H9 (cell line): ENCODE data around the gene TSTD2. TPM values are rescaled to one million over a fixed set of nuclear protein-coding genes. Genes with fewer than 3 reads are reported as not detected.

Source experiments
- DNase-seq: peaks from one replicate; pipeline ENCODE4 v3.0.0-alpha.2; 2017
- H2AFZ ChIP-seq: one replicate; pipeline ENCODE4 v1.6.1; 2013; ENCODE audit warnings: mild to moderate bottlenecking, low read length, control low read depth, moderate library complexity
- H2AK5ac ChIP-seq: 2 replicates; pipeline ENCODE4 v1.6.1; 2013; ENCODE audit warnings: low read length, control low read depth, mixed read lengths; ENCODE audit not compliant: insufficient read length
- H2BK120ac ChIP-seq: one replicate; pipeline ENCODE4 v1.6.1; 2013; ENCODE audit warnings: low read depth, mild to moderate bottlenecking, low read length, control low read depth, inconsistent platforms; ENCODE audit not compliant: poor library complexity, severe bottlenecking
- H2BK12ac ChIP-seq: 2 replicates; pipeline ENCODE4 v1.6.1; 2013; ENCODE audit warnings: low read length, control low read depth, mixed read lengths, low read depth; ENCODE audit not compliant: insufficient read length
- H2BK15ac ChIP-seq: 2 replicates; pipeline ENCODE4 v1.6.1; 2013; ENCODE audit warnings: low read depth, low read length, control low read depth
- H2BK20ac ChIP-seq: one replicate; pipeline ENCODE4 v1.6.1; 2013; ENCODE audit warnings: low read depth, mild to moderate bottlenecking, low read length, control low read depth, inconsistent platforms; ENCODE audit not compliant: poor library complexity, severe bottlenecking
- H2BK5ac ChIP-seq: 2 replicates; pipeline ENCODE4 v1.6.1; 2013; ENCODE audit warnings: low read length, control low read depth, mixed read lengths; ENCODE audit not compliant: insufficient read length
- H3K14ac ChIP-seq: 2 replicates; pipeline ENCODE4 v1.6.1; 2013; ENCODE audit warnings: low read length, control low read depth; ENCODE audit not compliant: insufficient read depth
- H3K18ac ChIP-seq: 2 replicates; pipeline ENCODE4 v1.6.1; 2013; ENCODE audit warnings: low read depth, mild to moderate bottlenecking, mixed read lengths, low read length, control low read depth; ENCODE audit not compliant: insufficient read length
- H3K23ac ChIP-seq: 2 replicates; pipeline ENCODE4 v1.6.1; 2013; ENCODE audit warnings: low read length, control low read depth, mixed read lengths, low read depth; ENCODE audit not compliant: insufficient read length
- H3K23me2 ChIP-seq: 2 replicates; pipeline ENCODE4 v1.6.1; 2013; ENCODE audit warnings: low read depth, mild to moderate bottlenecking, mixed read lengths, low read length, control low read depth; ENCODE audit not compliant: insufficient read length, poor library complexity, severe bottlenecking
- H3K27ac ChIP-seq: 2 replicates; pipeline ENCODE4 v1.5.1; 2013; ENCODE audit warnings: low read length, control low read depth, mixed read lengths, low read depth; ENCODE audit not compliant: insufficient read length
- H3K27me3 ChIP-seq: 2 replicates; pipeline ENCODE4 v1.6.1; 2013; ENCODE audit warnings: low read length, control low read depth, inconsistent platforms; ENCODE audit not compliant: insufficient read depth
- H3K4ac ChIP-seq: 2 replicates; pipeline ENCODE4 v1.6.1; 2013; ENCODE audit warnings: low read depth, mild to moderate bottlenecking, control low read depth, inconsistent platforms, low read length, moderate library complexity
- H3K4me1 ChIP-seq: 2 replicates; pipeline ENCODE4 v1.6.1; 2013; ENCODE audit warnings: low read length, control low read depth, inconsistent platforms; ENCODE audit not compliant: insufficient read depth
- H3K4me2 ChIP-seq: 2 replicates; pipeline ENCODE4 v1.6.1; 2013; ENCODE audit warnings: low read length, control low read depth, mixed read lengths; ENCODE audit not compliant: insufficient read length, insufficient read depth
- H3K56ac ChIP-seq: 2 replicates; pipeline ENCODE4 v1.6.1; 2013; ENCODE audit warnings: low read depth, mild to moderate bottlenecking, mixed read lengths, low read length, control low read depth; ENCODE audit not compliant: insufficient read length
- H3K79me1 ChIP-seq: 2 replicates; pipeline ENCODE4 v1.6.1; 2013; ENCODE audit warnings: low read depth, mild to moderate bottlenecking, moderate library complexity, low read length, control low read depth, inconsistent platforms; ENCODE audit not compliant: insufficient read depth, poor library complexity, severe bottlenecking
- H3K79me2 ChIP-seq: 2 replicates; pipeline ENCODE4 v1.6.1; 2013; ENCODE audit warnings: low read length, control low read depth, inconsistent platforms; ENCODE audit not compliant: insufficient read depth
- H3K9ac ChIP-seq: 2 replicates; pipeline ENCODE4 v1.6.1; 2013; ENCODE audit warnings: low read length, control low read depth, mixed read lengths; ENCODE audit not compliant: insufficient read length; ENCODE audit errors: extremely low read depth
- H3K9me3 ChIP-seq: one replicate; pipeline ENCODE4 v1.6.1; 2013; ENCODE audit warnings: low read depth, low read length, inconsistent platforms; ENCODE audit not compliant: control insufficient read depth
- H3T11ph ChIP-seq: one replicate; pipeline ENCODE4 v1.6.1; 2013; ENCODE audit warnings: mild to moderate bottlenecking, low read length, control low read depth, inconsistent platforms
- H4K20me1 ChIP-seq: one replicate; pipeline ENCODE4 v1.6.1; 2013; ENCODE audit not compliant: control insufficient read depth, insufficient read length, insufficient read depth
- H4K5ac ChIP-seq: 2 replicates; pipeline ENCODE4 v1.6.1; 2013; ENCODE audit warnings: low read depth, mild to moderate bottlenecking, mixed read lengths, low read length, control low read depth; ENCODE audit not compliant: insufficient read length
- H4K8ac ChIP-seq: replicated peaks from 2 replicates; pipeline ENCODE4 v1.6.1; 2013; ENCODE audit warnings: low read length, control low read depth, mixed read lengths, low read depth; ENCODE audit not compliant: insufficient read length
- H4K91ac ChIP-seq: 2 replicates; pipeline ENCODE4 v1.6.1; 2013; ENCODE audit warnings: low read depth, mild to moderate bottlenecking, moderate library complexity, mixed read lengths, low read length, control low read depth; ENCODE audit not compliant: insufficient read length
- H3K27ac Mint-ChIP-seq, 3 experiments: 2 replicates in 2 of 3; 3 replicates in 1 of 3; pipeline ENCODE4 v1.8.0; 2020 to 2021; ENCODE audit warnings: mixed read lengths in 3 of 3, mild to moderate bottlenecking in 1 of 3, moderate library complexity in 1 of 3
- H3K27me3 Mint-ChIP-seq: 2 replicates; pipeline ENCODE4 v1.8.0; 2021; ENCODE audit warnings: low read depth, mild to moderate bottlenecking, moderate library complexity, mixed read lengths
- H3K36me3 Mint-ChIP-seq, 3 experiments: 2 replicates in 2 of 3; 3 replicates in 1 of 3; pipeline ENCODE4 v1.8.0; 2020 to 2021; ENCODE audit warnings: low read depth in 3 of 3, mixed read lengths in 3 of 3; ENCODE audit not compliant: insufficient read depth in 1 of 3
- H3K4me1 Mint-ChIP-seq, 2 experiments: 2 replicates each; pipeline ENCODE4 v1.8.0; 2020; ENCODE audit warnings: mixed read lengths in 2 of 2
- H3K4me3 Mint-ChIP-seq, 2 experiments: 2 replicates in 1 of 2; 3 replicates in 1 of 2; pipeline ENCODE4 v1.8.0; 2020 to 2021; ENCODE audit warnings: mild to moderate bottlenecking in 2 of 2, mixed read lengths in 2 of 2, moderate library complexity in 1 of 2
- H3K9me3 Mint-ChIP-seq, 2 experiments: 2 replicates in 1 of 2; 3 replicates in 1 of 2; pipeline ENCODE4 v1.8.0; 2020; ENCODE audit warnings: mild to moderate bottlenecking in 2 of 2, mixed read lengths in 2 of 2, moderate library complexity in 1 of 2
- CTCF ChIP-seq: fragments of 200-600 bp; sonication (generic); conservative IDR thresholded peaks from 3 replicates; pipeline ENCODE4 v1.8.0; 2021; ENCODE audit warnings: antibody characterized with exemption, mild to moderate bottlenecking
- WGBS: extraction: QIAGEN DNeasy Blood & Tissue Kit; methylation state at CpG from one replicate; pipeline ENCODE4 v1.1.7; 2013; ENCODE audit warnings: missing lambda C conversion rate, low lambda C conversion rate, mixed read lengths; ENCODE audit not compliant: insufficient read length; ENCODE audit errors: extremely low coverage; 5-methylcytosine and 5-hydroxymethylcytosine counted together
- long read RNA-seq: library from polyadenylated mRNA; unstranded; transcript quantifications from one replicate; pipeline ENCODE4 v2.0.0, GENCODE V29; 2020
- total RNA-seq: library from RNA; stranded (reverse); gene quantifications from 2 replicates; pipeline ENCODE4 v1.2.1, GENCODE V29; 2021

TSTD2 gene
- total RNA-seq = 22.9 and 23.5 TPM in 2 replicates
- long read RNA-seq, full-length matches to known transcripts = 70 of 106 reads
- long read RNA-seq, partial matches to known transcripts = 8 of 106 reads
- long read RNA-seq, other reads (novel, unspliced or antisense) = 28 of 106 reads

GRCh38 chr9:97632985-97633858, at the start of gene TSTD2, which contains the start of gene NCBP1:
Gene TSTD2, minus strand, starts transcription at chr9:97633368. Its CDS starts 5,806 bp downstream, at chr9:97627562.
Gene NCBP1, plus strand, starts transcription at chr9:97633821. Its CDS starts 61 bp downstream, at chr9:97633882.
- Mint-ChIP-seq H3K9me3 (no peaks in the 10 kb centered on the region), H3K4me1 (peaks cover 30 to 45% of the 10 kb centered on the region in 2 experiments), H3K36me3 (peaks cover 0 to 5% (median 0%) of the 10 kb centered on the region in 3 experiments; a peak in 2 of 7 replicates), H3K27ac (peak within 1 kb of the TSS; percentile 100), H3K4me3 (peak within 1 kb of the TSS; percentile 93 to 95), H3K27me3 (no peaks in the 10 kb centered on the region)
- H3K27me3 ChIP-seq = no peaks in the 10 kb centered on the region
- H3K14ac ChIP-seq = peak within 1 kb of the TSS; percentile 99
- peak within 1 kb of the TSS; percentile 71 for H2BK12ac ChIP-seq
- peak; percentile 97 for DNase-seq
- no peaks in the 10 kb centered on the region for H3K9me3 ChIP-seq
- H2BK15ac ChIP-seq = no peak within 1 kb of the TSS
- no CpG with 5 or more reads among the region's 83 CpGs for WGBS
- H3K18ac ChIP-seq = peak within 1 kb of the TSS; percentile 99
- TF ChIP-seq CTCF = no peak
- H3K56ac ChIP-seq = peak within 1 kb of the TSS; percentile 16
- H4K5ac ChIP-seq = peak within 1 kb of the TSS; percentile 80
- H3K23ac ChIP-seq = no peak within 1 kb of the TSS
- H3K9ac ChIP-seq = peak within 1 kb of the TSS; percentile 97
- H4K20me1 ChIP-seq = no peaks in the 10 kb centered on the region
- peak within 1 kb of the TSS; percentile 21; the same call in 1 of the 2 replicates for H3K4ac ChIP-seq
- H3K27ac ChIP-seq = peak within 1 kb of the TSS; percentile 96
- H3K79me2 ChIP-seq = peaks cover 36% of the 10 kb centered on the region
- 0 out of 2 replicates have a peak, but pooled peaks cover 6% of the 10 kb centered on the region for H3K4me1 ChIP-seq
- peak within 1 kb of the TSS; percentile 82 for H2BK120ac ChIP-seq
- H3T11ph ChIP-seq = peak within 1 kb of the TSS; percentile 20
- peak within 1 kb of the TSS; percentile 68 for H2BK5ac ChIP-seq
- no peak within 1 kb of the TSS for H2AK5ac ChIP-seq
- H3K79me1 ChIP-seq = peaks cover 5% of the 10 kb centered on the region
- H4K8ac ChIP-seq = no peak within 1 kb of the TSS
- peaks cover 11% of the 10 kb centered on the region for H3K23me2 ChIP-seq
- no peak within 1 kb of the TSS for H2BK20ac ChIP-seq
- peak within 1 kb of the TSS; percentile 86 for H3K4me2 ChIP-seq
- H4K91ac ChIP-seq = no peak within 1 kb of the TSS
- H2AFZ ChIP-seq = no peak within 1 kb of the TSS
